HepG2 (cell line): Measurements from ENCODE around the gene MC1R. TPM values are rescaled to one million over a fixed set of nuclear protein-coding genes. Genes with fewer than 3 reads are reported as not detected.
A peak's percentile ranks its signal among the peaks of the same experiment; 100 is the strongest.

Experiments used
- ATAC-seq: fragments of 200-7000 bp; cut with Tn5 transposase; 3 replicates; pipeline ENCODE4 v1.9.1; 2020; ENCODE audit warnings: mild to moderate bottlenecking, moderate library complexity
- BruUV-seq: library from RNA; stranded (reverse); fragments of 400-500 nt; replicated peaks from 2 replicates; lab custom pipeline; 2021; lab: Mats Ljungman, UMichigan
- CTCF ChIA-PET: fragments of 300-600 bp; formaldehyde crosslinking; extraction: SDS; loops from one replicate; lab custom pipeline; 2021; ENCODE audit warnings: low total read pairs, inconsistent platforms, low intra/inter-chr PET ratio; lab: Yijun Ruan, JAX
- POLR2A ChIA-PET: fragments of 350-600 bp; sonication (Branson Sonifier 250); formaldehyde crosslinking; loops from one replicate; lab custom pipeline; 2020; ENCODE audit warnings: antibody characterized with exemption, inconsistent platforms; lab: Yijun Ruan, JAX
- DNase-seq: peaks from one replicate; pipeline ENCODE4 v3.0.0-alpha.2; 2015; ENCODE audit warnings: low spot score
- FAIRE-seq: peaks from 3 replicates; lab custom pipeline; 2011; peaks lifted over from hg19 to GRCh38; lab: Jason Lieb, UNC
- H2AFZ ChIP-seq: one replicate; pipeline ENCODE4 v1.6.1; 2011; ENCODE audit warnings: low read length, inconsistent platforms
- H3K27ac ChIP-seq: fragments of 300-600 bp; 3 replicates; pipeline ENCODE4 v1.8.0; 2011; ENCODE audit warnings: mixed run types, mild to moderate bottlenecking, mixed read lengths, low read length, inconsistent platforms; ENCODE audit not compliant: insufficient read depth; ENCODE audit errors: extremely low read length
- H3K27me3 ChIP-seq, 2 experiments: fragments of 200-600 bp in 1 of 2; 2 replicates in 1 of 2; 3 replicates in 1 of 2; pipeline versions ENCODE4 v1.6.0 to v1.8.0; 2011; ENCODE audit warnings: low read length in 2 of 2, mild to moderate bottlenecking in 2 of 2, moderate library complexity in 2 of 2, inconsistent platforms in 1 of 2; ENCODE audit not compliant: insufficient read depth in 2 of 2, control insufficient read depth in 1 of 2
- H3K36me3 ChIP-seq, 2 experiments: fragments of 200-600 bp in 1 of 2; replicated peaks in 1 of 2; 2 replicates in 1 of 2; 3 replicates in 1 of 2; pipeline versions ENCODE4 v1.5.1 to v1.8.0; 2011; ENCODE audit warnings: low read length in 2 of 2, inconsistent platforms in 1 of 2; ENCODE audit not compliant: insufficient read depth in 2 of 2, control insufficient read depth in 1 of 2
- H3K4me1 ChIP-seq: 2 replicates; pipeline ENCODE4 v1.5.1; 2012; ENCODE audit warnings: low read length, inconsistent platforms; ENCODE audit not compliant: insufficient read depth
- H3K4me2 ChIP-seq: 2 replicates; pipeline ENCODE4 v1.6.0; 2011; ENCODE audit warnings: low read depth, low read length, inconsistent platforms
- H3K4me3 ChIP-seq, 3 experiments: fragments of 200-600 bp in 1 of 3; sonication (generic), shearing (Covaris generic) in 1 of 3; replicated peaks in 1 of 3; 2 replicates each; pipeline ENCODE4 v1.5.1; 2011 to 2016; ENCODE audit warnings: low read length in 3 of 3, inconsistent platforms in 2 of 3, low read depth in 2 of 3, mild to moderate bottlenecking in 2 of 3, control low read depth in 1 of 3, mixed read lengths in 1 of 3; ENCODE audit not compliant: insufficient read depth in 1 of 3
- H3K79me2 ChIP-seq: one replicate; pipeline ENCODE4 v1.6.1; 2011; ENCODE audit warnings: low read length, inconsistent platforms; ENCODE audit not compliant: insufficient read depth
- H3K9ac ChIP-seq: 2 replicates; pipeline ENCODE4 v1.6.0; 2011; ENCODE audit warnings: mild to moderate bottlenecking, low read depth, low read length, inconsistent platforms; ENCODE audit not compliant: insufficient read depth
- H3K9me3 ChIP-seq: 2 replicates; pipeline ENCODE4 v1.5.1; 2012; ENCODE audit warnings: mild to moderate bottlenecking, low read length
- H4K20me1 ChIP-seq: 2 replicates; pipeline ENCODE4 v1.6.0; 2011; ENCODE audit warnings: inconsistent platforms, mild to moderate bottlenecking, low read length, moderate library complexity; ENCODE audit not compliant: insufficient read depth
- AGO2 ChIP-seq: fragments of 200-400 bp; formaldehyde crosslinking; optimal IDR thresholded peaks from 2 replicates; pipeline ENCODE3; 2017; ENCODE audit warnings: mild to moderate bottlenecking, low read depth, low read length, moderate library complexity
- MXI1 ChIP-seq: IDR thresholded peaks from 3 replicates; pipeline ENCODE4 v1.6.1; 2012; ENCODE audit warnings: low read depth, low read length, inconsistent platforms, borderline replicate concordance
- NFKB2 ChIP-seq: sonication (generic); formaldehyde crosslinking; IDR thresholded peaks from 2 replicates; pipeline ENCODE4 v1.4.0; 2020; ENCODE audit warnings: missing genetic modification reagents, borderline replicate concordance
- POLR2G ChIP-seq: fragments of 200-400 bp; formaldehyde crosslinking; IDR thresholded peaks from 2 replicates; pipeline ENCODE4 v1.6.1; 2018; ENCODE audit warnings: mild to moderate bottlenecking, low read depth, low read length, moderate library complexity
- RBFOX2 ChIP-seq: fragments of 200-400 bp; formaldehyde crosslinking; IDR thresholded peaks from 2 replicates; pipeline ENCODE4 v1.6.1; 2017; ENCODE audit warnings: low read depth, mild to moderate bottlenecking, low read length
- TRIM24 ChIP-seq: sonication (generic); formaldehyde crosslinking; IDR thresholded peaks from 2 replicates; pipeline ENCODE4 v1.8.0; 2022; ENCODE audit warnings: mild to moderate bottlenecking, missing genetic modification reagents
- ZNF30 ChIP-seq: sonication (generic); formaldehyde crosslinking; IDR thresholded peaks from 2 replicates; pipeline ENCODE4 v1.5.0; 2020; ENCODE audit warnings: mild to moderate bottlenecking, missing genetic modification reagents
- ZNF605 ChIP-seq: sonication (generic); formaldehyde crosslinking; IDR thresholded peaks from 2 replicates; pipeline ENCODE4 v1.8.0; 2022; ENCODE audit warnings: mild to moderate bottlenecking, missing genetic modification reagents
- WGBS: methylation state at CpG from one replicate; pipeline ENCODE4 v1.1.6; 2017; ENCODE audit warnings: low lambda C conversion rate; 5-methylcytosine and 5-hydroxymethylcytosine counted together
- in situ Hi-C: cut with HindIII; loops from 2 replicates; pipeline ENCODE4 v1.10.0; 2017; ENCODE audit warnings: low pct_unique_long_range_greater_than_20kb; ENCODE audit not compliant: extremely low pct_ligation_motif_present
- intact Hi-C: fragments of 100-400 bp; cut with micrococcal nuclease; formaldehyde crosslinking; loops from one replicate; pipeline ENCODE4 v1.10.0; 2022; ENCODE audit not compliant: unreplicated experiment
- polyA plus RNA-seq, 8 experiments: library from polyadenylated mRNA; depleted of rRNA in 3 of 8; stranded (reverse) in 7 of 8; unstranded in 1 of 8; fragments of >200 nt; fragmentation: Illumina TruSeq in 4 of 8; extraction: Trizol in 4 of 8; gene quantifications; 2 replicates each; pipeline versions ENCODE4 v1.2.1 to v1.2.3, GENCODE V29; 2011 to 2016; ENCODE audit warnings: low read depth in 4 of 8, missing spikeins in 1 of 8, mixed read lengths in 1 of 8; ENCODE audit not compliant: insufficient read depth in 1 of 8
- total RNA-seq, 5 experiments: library from RNA; depleted of rRNA; stranded (reverse); fragments of >200 nt; fragmentation: Illumina TruSeq; extraction: Trizol; gene quantifications; 2 replicates each; pipeline ENCODE4 v1.2.3, GENCODE V29; 2016; ENCODE audit warnings: low read depth in 1 of 5
- TF ChIP-seq, protein P1 (sequence below): sonication (generic); formaldehyde crosslinking; IDR thresholded peaks from 2 replicates; pipeline ENCODE4 v1.4.0; 2020; ENCODE audit warnings: missing genetic modification reagents
- TF ChIP-seq, protein P2 (sequence below): sonication (generic); formaldehyde crosslinking; IDR thresholded peaks from 2 replicates; pipeline ENCODE4 v1.5.0; 2020; ENCODE audit warnings: missing genetic modification reagents

MC1R gene
- total and polyA plus RNA-seq, 2 of the 13 experiments (the other 11 are each of a cell fraction or from before 2014, with no cell fraction given), result 9.1 to 14.8 TPM

DNA sequence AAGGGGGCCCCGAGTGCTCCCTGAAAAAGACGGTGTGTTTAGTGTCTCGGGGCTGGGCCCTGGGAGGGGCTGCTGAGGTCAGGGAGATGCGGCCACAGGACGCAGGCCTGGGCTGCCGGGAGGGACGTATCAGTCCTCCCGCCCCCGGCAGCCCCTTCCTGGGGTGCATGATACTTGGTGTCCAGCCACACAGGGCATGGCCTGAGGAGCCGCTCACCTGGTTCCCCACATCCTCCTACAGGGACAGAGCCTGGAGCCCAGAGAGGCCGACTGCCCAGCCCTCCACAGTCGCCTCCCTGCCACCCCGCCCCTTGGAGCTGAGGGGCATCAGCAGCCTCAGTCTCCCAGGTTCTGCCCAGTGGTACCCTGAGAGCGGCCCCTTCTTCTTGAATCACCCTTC is 17.8 kb downstream of the MC1R start:
- 96% methylated on average over 10 of the region's 14 CpGs for WGBS
- H3K9ac ChIP-seq, result no peak overlapping the region

More for the DNA sequence above, 17.8 kb downstream of the MC1R start:
- H3K36me3 ChIP-seq, result peaks cover 20 to 25% of the 10 kb centered on the region in 2 experiments; a peak in 4 of 5 replicates
- TF ChIP-seq ZNF30 (CRISPR knock-in tag), result no peak
- peak; percentile 44; the same call in 1 of the 2 replicates for TF ChIP-seq POLR2G
- TF ChIP-seq TRIM24 (CRISPR knock-in tag), result no peak
- TF ChIP-seq, protein P1, sequence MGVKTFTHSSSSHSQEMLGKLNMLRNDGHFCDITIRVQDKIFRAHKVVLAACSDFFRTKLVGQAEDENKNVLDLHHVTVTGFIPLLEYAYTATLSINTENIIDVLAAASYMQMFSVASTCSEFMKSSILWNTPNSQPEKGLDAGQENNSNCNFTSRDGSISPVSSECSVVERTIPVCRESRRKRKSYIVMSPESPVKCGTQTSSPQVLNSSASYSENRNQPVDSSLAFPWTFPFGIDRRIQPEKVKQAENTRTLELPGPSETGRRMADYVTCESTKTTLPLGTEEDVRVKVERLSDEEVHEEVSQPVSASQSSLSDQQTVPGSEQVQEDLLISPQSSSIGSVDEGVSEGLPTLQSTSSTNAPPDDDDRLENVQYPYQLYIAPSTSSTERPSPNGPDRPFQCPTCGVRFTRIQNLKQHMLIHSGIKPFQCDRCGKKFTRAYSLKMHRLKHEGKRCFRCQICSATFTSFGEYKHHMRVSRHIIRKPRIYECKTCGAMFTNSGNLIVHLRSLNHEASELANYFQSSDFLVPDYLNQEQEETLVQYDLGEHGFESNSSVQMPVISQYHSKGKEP, result no peak
- no peak for TF ChIP-seq ZNF605 (CRISPR knock-in tag)
- TF ChIP-seq NFKB2 (CRISPR knock-in tag), result no peak
- TF ChIP-seq, protein P2, sequence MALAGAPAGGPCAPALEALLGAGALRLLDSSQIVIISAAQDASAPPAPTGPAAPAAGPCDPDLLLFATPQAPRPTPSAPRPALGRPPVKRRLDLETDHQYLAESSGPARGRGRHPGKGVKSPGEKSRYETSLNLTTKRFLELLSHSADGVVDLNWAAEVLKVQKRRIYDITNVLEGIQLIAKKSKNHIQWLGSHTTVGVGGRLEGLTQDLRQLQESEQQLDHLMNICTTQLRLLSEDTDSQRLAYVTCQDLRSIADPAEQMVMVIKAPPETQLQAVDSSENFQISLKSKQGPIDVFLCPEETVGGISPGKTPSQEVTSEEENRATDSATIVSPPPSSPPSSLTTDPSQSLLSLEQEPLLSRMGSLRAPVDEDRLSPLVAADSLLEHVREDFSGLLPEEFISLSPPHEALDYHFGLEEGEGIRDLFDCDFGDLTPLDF (CRISPR knock-in tag), result no peak
- TF ChIP-seq MXI1, result no peak
- peak; percentile 33; the same call in 1 of the 2 replicates for TF ChIP-seq RBFOX2
- TF ChIP-seq AGO2, result peak; percentile 95
- no TSS peak for BruUV-seq
- CTCF ChIA-PET, result no interaction called here
- DNase-seq (no peak), FAIRE-seq (no peak), ATAC-seq (peak; percentile 5)
- POLR2A ChIA-PET, result interaction anchor here (9.0 kb wide), 1 partner anchor 14 kb away, joined by 86 read pairs; the partner anchor contains the start of gene TUBB3
- no peaks in the 10 kb centered on the region for H3K9me3 ChIP-seq
- in situ Hi-C loops, result no loop called here
- H3K27ac ChIP-seq, result no peak overlapping the region
- no peaks in the 10 kb centered on the region for H3K79me2 ChIP-seq
- H3K4me1 ChIP-seq, result peaks cover 25% of the 10 kb centered on the region
- no peak overlapping the region for H3K4me3 ChIP-seq
- intact Hi-C loops, result no loop called here
- peaks cover 0 to 18% of the 10 kb centered on the region in 2 experiments; a peak in 3 of 5 replicates for H3K27me3 ChIP-seq
- no peak overlapping the region for H3K4me2 ChIP-seq
- H4K20me1 ChIP-seq, result peaks cover 2% of the 10 kb centered on the region; the same call in 1 of the 2 replicates
- no peak overlapping the region for H2AFZ ChIP-seq
